ENCODE data around the gene RNF135. TPM values are rescaled to one million over a fixed set of nuclear protein-coding genes. Genes with fewer than 3 reads are reported as not detected.
"Not testable (repeated sequence)": the region's sequence is repeated elsewhere in the genome, so short reads cannot be mapped to it uniquely, and the experiment has no call there.

The RNF135 gene
- total and polyA plus RNA-seq, 12 donors = 2.3 to 8.3 (median 5.3) TPM

DNA sequence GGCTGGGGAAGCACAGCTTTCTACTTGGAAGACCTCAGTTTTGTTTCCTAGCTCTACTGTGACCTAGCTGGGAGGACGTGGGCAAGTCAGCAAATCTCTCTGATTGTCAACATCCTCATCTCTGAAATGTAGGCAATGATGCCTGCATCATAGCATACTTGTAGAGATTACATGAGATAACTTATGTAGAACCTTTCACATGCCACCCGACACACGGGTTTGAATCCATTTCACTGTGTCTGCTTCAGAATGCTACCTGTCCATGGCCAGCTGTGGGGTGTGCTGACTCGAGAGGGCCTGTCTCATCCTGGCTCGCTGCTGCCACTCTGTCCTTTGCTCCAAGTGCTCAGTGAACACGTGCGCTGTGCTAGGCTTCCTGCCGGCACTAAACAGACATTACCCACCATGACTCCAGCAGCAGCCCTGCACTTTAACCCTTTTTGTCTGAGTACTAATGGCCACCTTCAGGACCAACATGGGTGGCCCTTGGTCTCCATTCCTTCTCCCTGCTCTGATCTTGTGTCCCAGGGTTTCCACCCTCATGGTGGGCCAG lies 41.7 kb upstream of the RNF135 start:
- ATAC-seq (no peak), DNase-seq (no peak)
- 44 to 52% methylated on average over 8 of the region's 8 CpGs for WGBS, 2 donors
- Histone ChIP-seq H3K4me3 (no peak overlapping the region), H3K36me3 (peaks cover 0 to 70% (median 0%) of the 10 kb centered on the region in 9 donors), H3K9me3 (no peaks in the 10 kb centered on the region), H3K4me1 (peaks cover 0 to 6% (median 0%) of the 10 kb centered on the region in 9 donors), H3K27me3 (peaks cover 0 to 21% (median 12%) of the 10 kb centered on the region in 7 donors), H3K27ac (no peak overlapping the region)
- intact Hi-C loops (cut with DNase I) = no loop called here
- TF ChIP-seq, protein P1, sequence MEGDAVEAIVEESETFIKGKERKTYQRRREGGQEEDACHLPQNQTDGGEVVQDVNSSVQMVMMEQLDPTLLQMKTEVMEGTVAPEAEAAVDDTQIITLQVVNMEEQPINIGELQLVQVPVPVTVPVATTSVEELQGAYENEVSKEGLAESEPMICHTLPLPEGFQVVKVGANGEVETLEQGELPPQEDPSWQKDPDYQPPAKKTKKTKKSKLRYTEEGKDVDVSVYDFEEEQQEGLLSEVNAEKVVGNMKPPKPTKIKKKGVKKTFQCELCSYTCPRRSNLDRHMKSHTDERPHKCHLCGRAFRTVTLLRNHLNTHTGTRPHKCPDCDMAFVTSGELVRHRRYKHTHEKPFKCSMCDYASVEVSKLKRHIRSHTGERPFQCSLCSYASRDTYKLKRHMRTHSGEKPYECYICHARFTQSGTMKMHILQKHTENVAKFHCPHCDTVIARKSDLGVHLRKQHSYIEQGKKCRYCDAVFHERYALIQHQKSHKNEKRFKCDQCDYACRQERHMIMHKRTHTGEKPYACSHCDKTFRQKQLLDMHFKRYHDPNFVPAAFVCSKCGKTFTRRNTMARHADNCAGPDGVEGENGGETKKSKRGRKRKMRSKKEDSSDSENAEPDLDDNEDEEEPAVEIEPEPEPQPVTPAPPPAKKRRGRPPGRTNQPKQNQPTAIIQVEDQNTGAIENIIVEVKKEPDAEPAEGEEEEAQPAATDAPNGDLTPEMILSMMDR (IDR thresholded peaks at IDR 0.05) = no peak

DNA sequence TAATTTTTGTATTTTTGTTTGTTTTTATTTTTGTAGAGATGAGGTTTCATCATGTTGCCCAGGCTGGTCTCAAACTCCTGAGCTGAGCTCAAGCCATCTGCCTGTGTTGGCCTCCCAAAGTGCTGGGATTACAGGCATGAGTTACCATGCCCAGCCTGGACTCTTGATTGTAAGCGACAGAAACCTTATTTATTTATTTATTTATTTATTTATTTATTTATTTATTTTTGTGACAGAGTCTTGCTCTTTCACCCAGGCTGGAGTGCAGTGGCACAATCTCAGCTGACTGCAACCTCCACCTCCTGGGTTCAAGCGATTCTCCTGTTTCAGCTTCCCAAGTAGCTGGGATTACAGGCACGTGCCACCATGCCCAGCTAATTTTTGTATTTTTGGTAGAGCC lies 41.0 kb upstream of the RNF135 start:
- Histone ChIP-seq H3K27me3 (peaks cover 0 to 15% (median 7%) of the 10 kb centered on the region in 7 donors), H3K36me3 (peaks cover 0 to 77% (median 0%) of the 10 kb centered on the region in 9 donors)
- intact Hi-C loops (cut with DNase I); DNase-seq; H3K4me3 ChIP-seq; H3K9me3 ChIP-seq; H3K4me1 ChIP-seq; H3K27ac ChIP-seq; ATAC-seq: not testable (repeated sequence)
- 93 to 94% methylated on average over 3 of the region's 3 CpGs for WGBS, 2 donors

DNA sequence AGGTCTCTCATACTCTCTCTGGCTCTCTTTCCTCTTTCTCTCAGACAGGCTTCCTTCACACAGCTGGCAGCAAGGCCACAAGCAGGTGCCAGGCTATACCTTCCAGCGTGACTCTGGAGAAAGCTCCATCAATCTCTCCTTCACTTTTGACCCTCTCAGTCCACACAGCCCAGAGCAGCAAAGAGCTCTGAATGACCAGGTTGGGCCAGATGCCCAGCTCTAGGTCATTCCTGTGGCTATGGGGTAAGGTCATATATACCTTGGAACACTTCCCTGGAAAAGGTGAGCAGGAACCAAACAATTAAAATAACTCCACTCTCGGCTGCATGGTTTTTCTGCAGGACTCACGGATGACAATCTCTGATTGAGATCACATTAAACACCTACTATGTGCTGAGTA lies 40.3 kb upstream of the RNF135 start:
- Histone ChIP-seq H3K36me3 (peaks cover 0 to 83% (median 0%) of the 10 kb centered on the region in 9 donors), H3K4me3 (no peak overlapping the region), H3K27me3 (peaks cover 0 to 10% (median under 1%) of the 10 kb centered on the region in 7 donors), H3K27ac (no peak overlapping the region), H3K4me1 (peaks cover 0 to 2% (median 0%) of the 10 kb centered on the region in 9 donors), H3K9me3 (no peaks in the 10 kb centered on the region)
- TF ChIP-seq, protein P1 (IDR thresholded peaks at IDR 0.05) = no peak
- WGBS, 2 donors = 89 to 91% methylated on average over 3 of the region's 3 CpGs
- ATAC-seq (no peak), DNase-seq (no peak)
- intact Hi-C loops (cut with DNase I) = no loop called here

DNA sequence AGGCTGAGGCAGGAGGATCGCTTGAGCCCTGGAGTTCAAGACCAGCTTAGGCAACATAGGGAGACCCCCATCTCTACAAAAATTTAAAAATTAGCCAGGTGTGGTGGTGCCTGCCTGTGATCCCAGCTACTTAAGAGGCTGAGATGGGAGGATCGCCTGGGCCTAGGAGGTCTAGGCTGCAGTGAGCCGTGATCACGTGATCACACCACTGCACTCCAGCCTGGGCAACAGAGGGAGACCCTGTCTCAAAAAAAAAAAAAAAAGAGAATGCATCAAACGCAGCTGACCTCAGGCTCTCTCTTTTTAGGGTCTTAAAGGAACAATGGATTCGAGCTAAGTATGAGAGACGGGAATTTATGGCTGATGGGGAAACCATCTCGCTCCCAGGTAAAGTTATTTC lies 39.3 kb upstream of the RNF135 start:
- H3K4me1 ChIP-seq; ATAC-seq; H3K4me3 ChIP-seq; H3K9me3 ChIP-seq; DNase-seq; H3K27ac ChIP-seq; H3K27me3 ChIP-seq; intact Hi-C loops (cut with DNase I): not testable (repeated sequence)
- peaks cover 0 to 85% (median 0%) of the 10 kb centered on the region in 9 donors for H3K36me3 ChIP-seq
- WGBS, 2 donors = 89 to 91% methylated on average over 8 of the region's 8 CpGs

DNA sequence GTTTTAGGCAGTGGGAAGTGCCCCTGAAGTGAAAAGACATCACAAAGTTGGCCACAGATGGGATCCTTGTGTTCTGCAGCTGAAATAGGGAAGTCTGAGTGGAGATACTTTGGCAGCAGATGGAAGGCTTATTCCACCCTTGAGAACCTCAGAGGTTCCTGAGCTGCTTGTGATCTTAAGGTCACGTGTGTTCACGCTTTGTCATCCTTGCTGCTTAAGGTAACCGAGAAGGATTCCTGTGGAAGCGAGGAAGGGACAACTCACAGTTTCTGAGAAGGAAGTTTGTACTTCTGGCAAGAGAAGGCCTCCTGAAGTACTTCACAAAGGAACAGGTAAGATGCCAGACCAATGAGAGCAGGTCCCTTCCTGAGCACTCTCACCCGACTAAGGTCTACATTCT lies 36.9 kb upstream of the RNF135 start:
- no peaks in the 10 kb centered on the region for H3K9me3 ChIP-seq
- 73 to 77% methylated on average over 5 of the region's 5 CpGs for WGBS, 2 donors
- no peak overlapping the region for H3K4me3 ChIP-seq
- ATAC-seq (no peak), DNase-seq (no peak)
- H3K27ac ChIP-seq = no peak overlapping the region
- intact Hi-C loops (cut with DNase I) = no loop called here
- peaks cover 0 to 86% (median 0%) of the 10 kb centered on the region in 9 donors for H3K36me3 ChIP-seq
- TF ChIP-seq, protein P1 (IDR thresholded peaks at IDR 0.05) = no peak
- H3K4me1 ChIP-seq = peaks cover 0 to 20% (median 0%) of the 10 kb centered on the region in 9 donors
- peaks cover 0 to 2% (median 0%) of the 10 kb centered on the region in 7 donors for H3K27me3 ChIP-seq

Measured in heart right ventricle (tissue), 16 donors.